Epithelial cell of prostate (primary cell): ENCODE data around the gene TXNDC2.
"Not testable (repeated sequence)": the region's sequence is repeated elsewhere in the genome, so short reads cannot be mapped to it uniquely, and the experiment has no call there.

Source experiments
- DNase-seq: peaks from one replicate; pipeline ENCODE4 v3.0.0-alpha.2; 2011; ENCODE audit warnings: low read depth, low spot score
- H3K27ac ChIP-seq: fragments of 450-650 bp; 2 replicates; pipeline ENCODE4 v1.5.1; 2017; ENCODE audit warnings: mild to moderate bottlenecking

TXNDC2 gene

GRCh38 chr18:9878095-9878494 is 7.7 kb upstream of the TXNDC2 start:
- DNase-seq: no peak
- H3K27ac ChIP-seq: no peak overlapping the region

DNA sequence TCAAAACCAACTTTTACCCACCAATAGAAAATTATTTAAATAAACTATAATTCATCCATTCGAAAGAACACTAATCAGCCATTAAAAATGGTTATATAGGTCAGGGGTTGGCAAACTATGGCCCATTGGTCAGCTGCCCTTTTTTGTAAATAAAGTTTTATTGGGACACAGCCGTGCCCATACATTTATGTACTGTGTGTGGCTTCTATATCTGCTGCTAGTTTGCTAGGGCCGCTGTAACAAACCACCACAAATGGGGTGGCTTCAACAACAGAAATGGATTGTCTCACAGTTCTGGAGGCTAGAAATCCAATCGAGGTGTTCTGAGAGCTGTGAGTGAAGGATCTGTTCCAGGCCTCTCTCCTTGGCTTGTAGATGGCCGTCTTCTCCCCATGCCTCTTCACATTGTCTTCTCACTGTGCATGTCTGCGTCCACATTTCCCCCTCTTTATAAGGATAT is 7.0 kb upstream of the TXNDC2 start:
- no peak for DNase-seq
- H3K27ac ChIP-seq: no peak overlapping the region

DNA sequence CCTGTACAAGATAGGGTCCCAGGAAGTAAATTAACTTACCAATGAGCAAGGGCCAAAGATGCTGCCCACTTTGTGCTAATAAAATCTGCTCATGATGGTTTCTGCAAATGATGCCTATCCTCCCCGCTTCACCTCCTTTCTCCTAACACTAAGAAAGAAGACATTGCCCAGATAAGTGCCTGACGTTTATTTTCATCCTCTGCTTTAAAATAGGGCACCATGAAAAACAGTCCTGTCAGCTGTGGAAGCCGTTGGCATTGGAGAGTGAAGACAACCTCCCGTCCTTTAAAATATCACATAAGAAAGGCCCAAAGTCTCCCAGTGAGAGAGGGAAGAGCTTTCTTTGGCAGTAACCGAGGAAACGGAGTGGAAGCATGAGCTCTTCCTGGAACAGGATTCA is 1.7 kb upstream of the TXNDC2 start:
- no peak for DNase-seq
- H3K27ac ChIP-seq: no peak overlapping the region

DNA sequence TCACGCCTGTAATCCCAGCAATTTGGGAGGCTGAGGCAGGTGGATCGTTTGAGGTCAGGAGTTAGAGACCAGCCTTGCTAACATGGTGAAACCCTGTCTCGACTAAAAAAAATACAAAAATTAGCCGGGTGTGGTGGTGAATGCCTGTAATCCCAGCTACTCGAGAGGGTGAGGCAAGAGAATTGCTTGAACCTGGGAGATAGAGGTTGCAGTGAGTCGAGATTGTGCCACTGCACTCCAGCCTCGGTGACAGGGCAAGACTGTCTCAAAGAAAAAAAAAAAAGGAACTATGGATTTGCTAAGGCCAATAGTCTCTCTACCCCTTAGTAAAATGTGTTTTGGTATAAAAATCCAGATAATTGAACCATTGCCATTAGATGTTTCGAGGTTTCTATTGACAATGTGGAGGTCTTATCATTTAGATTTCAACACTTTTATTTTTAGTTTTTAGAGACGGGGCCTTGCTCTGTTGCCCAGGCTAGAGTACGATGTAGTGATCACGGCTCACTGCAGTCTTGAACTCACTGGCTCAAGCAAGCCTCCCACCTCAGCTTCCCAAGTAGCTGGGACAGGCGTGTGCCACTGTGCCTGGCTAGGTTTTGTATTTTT is 1.1 kb upstream of the TXNDC2 start:
- DNase-seq: no peak
- no peak overlapping the region for H3K27ac ChIP-seq

GRCh38 chr18:9886005-9886348 is 204 bp downstream of the TXNDC2 start:
- no peak for DNase-seq
- H3K27ac ChIP-seq: no peak overlapping the region

GRCh38 chr18:9887992-9888391 is 2.2 kb downstream of the TXNDC2 start:
- H3K27ac ChIP-seq: no peak overlapping the region
- no peak for DNase-seq

DNA sequence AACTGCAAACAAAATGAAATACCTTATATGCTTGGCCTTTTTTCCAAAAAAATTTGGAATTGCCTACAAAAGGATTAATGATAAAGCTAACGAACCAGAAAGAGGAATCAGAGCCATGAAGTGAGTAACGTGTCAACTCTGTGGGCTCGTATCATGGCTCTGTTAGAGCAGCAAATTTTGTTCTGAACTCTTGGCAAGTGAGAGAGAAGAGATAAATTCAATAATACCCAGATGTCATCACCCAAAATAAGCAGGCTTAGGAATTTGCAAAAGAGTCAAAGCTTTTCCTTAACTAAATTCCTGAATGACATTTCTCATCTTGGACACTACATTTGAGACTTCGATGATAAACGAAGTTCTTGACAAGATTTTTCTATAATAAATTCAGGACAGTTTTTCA is 4.4 kb downstream of the TXNDC2 start:
- H3K27ac ChIP-seq: no peak overlapping the region
- no peak for DNase-seq

GRCh38 chr18:9890957-9891356 is 5.2 kb downstream of the TXNDC2 start:
- no peak for DNase-seq
- H3K27ac ChIP-seq: no peak overlapping the region

DNA sequence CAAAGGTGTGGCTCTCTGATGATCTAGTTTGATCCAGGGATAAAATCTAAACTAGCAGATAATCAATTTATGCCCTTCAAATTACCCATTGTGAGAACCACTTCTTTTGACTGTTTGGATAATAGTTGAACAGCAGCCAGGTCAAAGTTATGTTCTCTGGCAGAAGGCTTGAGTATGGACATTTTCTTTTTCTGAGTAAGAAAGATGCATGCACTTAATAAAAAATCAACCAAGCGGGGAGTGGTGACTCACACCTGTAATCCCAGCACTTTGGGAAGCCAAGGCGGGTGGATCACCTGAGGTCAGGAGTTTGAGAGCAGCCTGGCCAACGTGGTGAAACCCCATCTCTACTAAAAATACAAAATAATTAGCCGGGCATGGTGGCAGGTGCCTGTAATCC is 5.7 kb downstream of the TXNDC2 start:
- DNase-seq, H3K27ac ChIP-seq: not testable (repeated sequence)

- H3K27ac ChIP-seq: peak overlapping the region; percentile 68
- DNase-seq: no peak
Measured at GRCh38 chr18:9894454-9895068, 8.8 kb downstream of the TXNDC2 start.

GRCh38 chr18:9897129-9897528 is 11.4 kb downstream of the TXNDC2 start:
- no peak for DNase-seq
- H3K27ac ChIP-seq: no peak overlapping the region

GRCh38 chr18:9897787-9898291 is 12.1 kb downstream of the TXNDC2 start:
- DNase-seq, H3K27ac ChIP-seq: not testable (repeated sequence)

GRCh38 chr18:9898792-9899549 is 13.2 kb downstream of the TXNDC2 start:
- peak overlapping the region; percentile 55 for H3K27ac ChIP-seq
- DNase-seq: peak; percentile 78

GRCh38 chr18:9899550-9899930 is 13.8 kb downstream of the TXNDC2 start:
- peak overlapping the region; percentile 55 for H3K27ac ChIP-seq
- DNase-seq: not testable (repeated sequence)

DNA sequence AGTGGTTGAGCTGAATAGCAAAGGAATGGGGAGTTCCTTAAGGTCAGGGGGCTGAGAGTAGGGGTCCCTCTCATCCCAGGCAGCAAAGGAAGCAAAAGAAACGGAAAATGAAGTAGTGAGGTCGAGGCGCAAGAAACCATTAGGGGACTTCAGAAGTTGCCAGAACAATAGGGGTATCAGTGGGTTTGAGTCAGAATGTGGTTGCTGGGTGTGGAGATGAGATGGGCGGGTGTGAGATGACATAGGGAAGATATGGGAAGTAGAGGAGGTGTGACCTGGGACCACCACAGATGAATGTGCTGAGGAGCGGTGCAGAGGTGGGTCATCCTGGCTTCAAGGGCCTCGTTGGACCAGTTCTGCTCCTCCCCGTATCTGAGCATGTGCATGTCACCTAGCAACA is 14.9 kb downstream of the TXNDC2 start:
- no peak overlapping the region for H3K27ac ChIP-seq
- DNase-seq: no peak

- DNase-seq: no peak
Measured at GRCh38 chr18:9901377-9901776, 15.6 kb downstream of the TXNDC2 start.

GRCh38 chr18:9902264-9902663 is 16.5 kb downstream of the TXNDC2 start:
- not testable (repeated sequence) for DNase-seq, H3K27ac ChIP-seq

More at GRCh38 chr18:9901377-9901776, 15.6 kb downstream of the TXNDC2 start:
- no peak overlapping the region for H3K27ac ChIP-seq

DNA sequence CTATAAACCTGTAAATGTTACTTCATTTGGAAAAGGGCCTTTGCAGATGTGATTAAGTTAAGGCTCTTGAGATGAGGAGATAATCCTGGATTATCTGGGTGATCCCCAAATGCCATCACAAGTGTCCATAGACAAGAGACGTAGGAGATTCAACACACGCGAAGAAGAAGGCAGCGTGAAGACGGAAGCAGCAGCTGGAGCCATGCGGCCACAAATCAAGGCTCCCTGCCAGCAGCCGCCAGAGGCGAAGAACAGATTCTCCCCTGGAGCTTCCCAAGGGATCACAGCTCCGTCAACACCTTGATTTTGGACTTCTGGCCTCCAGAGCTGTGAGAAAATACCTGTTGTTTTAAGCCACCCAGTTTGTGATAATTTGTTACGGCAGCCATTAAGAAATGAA is 17.1 kb downstream of the TXNDC2 start:
- H3K27ac ChIP-seq: no peak overlapping the region
- DNase-seq: no peak

GRCh38 chr18:9905401-9905922 is 19.7 kb downstream of the TXNDC2 start:
- peak overlapping the region; percentile 75 for H3K27ac ChIP-seq
- DNase-seq: no peak

GRCh38 chr18:9906481-9906880 is 20.7 kb downstream of the TXNDC2 start:
- DNase-seq: no peak
- H3K27ac ChIP-seq: peak overlapping the region; percentile 75

DNA sequence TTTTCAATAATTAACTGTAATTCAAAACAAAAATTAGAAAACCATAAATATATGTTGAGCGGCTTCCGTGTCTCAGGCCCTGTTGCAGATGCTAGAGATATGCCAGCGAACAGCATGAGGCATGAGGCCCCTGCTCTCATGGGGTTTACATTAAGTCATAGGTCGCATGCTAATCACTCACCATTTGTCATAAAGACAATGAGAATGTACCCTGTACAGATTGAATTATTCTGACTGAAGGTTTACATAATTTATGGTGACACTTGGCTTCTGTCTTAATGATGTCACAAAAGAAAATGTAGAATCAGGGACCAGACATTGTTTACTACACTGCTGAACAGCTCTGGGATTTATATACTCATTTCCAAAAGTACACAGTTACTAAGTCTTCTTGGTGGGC is 22.1 kb downstream of the TXNDC2 start:
- no peak for DNase-seq
- no peak overlapping the region for H3K27ac ChIP-seq
